Parathyroid adenoma (tissue), 2 donors: ENCODE data around the gene PRSS56.

ENCODE experiments used
- H2AFZ ChIP-seq: fragments of 300-600 bp; sonication (generic); one replicate; pipeline ENCODE4 v1.7.0; 2017; ENCODE audit warnings: antibody characterized with exemption, mild to moderate bottlenecking
- H3K27ac ChIP-seq: fragments of 300-600 bp; sonication (generic); one replicate; pipeline ENCODE4 v1.7.0; 2017
- H3K27me3 ChIP-seq: fragments of 300-600 bp; sonication (generic); one replicate; pipeline ENCODE4 v1.7.0; 2017; ENCODE audit warnings: low read length; ENCODE audit not compliant: control insufficient read depth, insufficient read depth
- H3K36me3 ChIP-seq: fragments of 300-600 bp; sonication (generic); one replicate; pipeline ENCODE4 v1.7.0; 2017; ENCODE audit warnings: low read length; ENCODE audit not compliant: control insufficient read depth, insufficient read depth
- H3K4me1 ChIP-seq: fragments of 300-600 bp; sonication (generic); one replicate; pipeline ENCODE4 v1.7.0; 2017; ENCODE audit warnings: control low read depth
- H3K4me2 ChIP-seq: fragments of 300-600 bp; sonication (generic); one replicate; pipeline ENCODE4 v1.7.0; 2017; ENCODE audit warnings: low read length
- H3K4me3 ChIP-seq: fragments of 300-600 bp; sonication (generic); one replicate; pipeline ENCODE4 v1.7.0; 2017; ENCODE audit warnings: low read depth, low read length
- H3K79me2 ChIP-seq: fragments of 300-600 bp; sonication (generic); one replicate; pipeline ENCODE4 v1.7.0; 2017; ENCODE audit warnings: control low read depth
- H3K9ac ChIP-seq: fragments of 300-600 bp; sonication (generic); one replicate; pipeline ENCODE4 v1.7.0; 2017; ENCODE audit warnings: mild to moderate bottlenecking
- H3K9me3 ChIP-seq: fragments of 300-600 bp; sonication (generic); one replicate; pipeline ENCODE4 v1.7.0; 2017; ENCODE audit warnings: low read length; ENCODE audit not compliant: control insufficient read depth
- CTCF ChIP-seq: fragments of 300-600 bp; sonication (generic); IDR thresholded peaks from one replicate; pipeline ENCODE4 v1.7.0; 2017; ENCODE audit warnings: antibody characterized with exemption, mild to moderate bottlenecking
- donor health status: primary hyperparathyroidism.

Gene PRSS56

GRCh38 chr2:232524771-232525170, 4.6 kb downstream of the PRSS56 start:
- no peak overlapping the region for H2AFZ ChIP-seq
- no peak overlapping the region for H3K4me3 ChIP-seq
- H3K27ac ChIP-seq = no peak overlapping the region
- H3K79me2 ChIP-seq = no peaks in the 10 kb centered on the region
- TF ChIP-seq CTCF = no peak
- no peaks in the 10 kb centered on the region for H3K9me3 ChIP-seq
- no peaks in the 10 kb centered on the region for H3K4me1 ChIP-seq
- no peak overlapping the region for H3K4me2 ChIP-seq
- no peak overlapping the region for H3K9ac ChIP-seq
- H3K36me3 ChIP-seq = no peaks in the 10 kb centered on the region
- H3K27me3 ChIP-seq = peaks cover 3% of the 10 kb centered on the region

GRCh38 chr2:232525199-232525598, 5.0 kb downstream of the PRSS56 start:
- Histone ChIP-seq H3K27ac (no peak overlapping the region), H2AFZ (no peak overlapping the region), H3K79me2 (no peaks in the 10 kb centered on the region), H3K36me3 (no peaks in the 10 kb centered on the region), H3K4me3 (no peak overlapping the region), H3K9me3 (no peaks in the 10 kb centered on the region), H3K4me2 (no peak overlapping the region), H3K4me1 (no peaks in the 10 kb centered on the region), H3K9ac (no peak overlapping the region), H3K27me3 (peaks cover 3% of the 10 kb centered on the region)
- no peak for TF ChIP-seq CTCF

GRCh38 chr2:232525791-232526371, 5.7 kb downstream of the PRSS56 start, which contains the start of gene CHRND:
CHRND (plus strand) TSS chr2:232526160; CDS start chr2:232526216, 56 bp downstream.
- Histone ChIP-seq H3K27ac (no peak within 1 kb of the TSS), H2AFZ (no peak within 1 kb of the TSS), H3K4me3 (no peak within 1 kb of the TSS), H3K4me1 (no peaks in the 10 kb centered on the region), H3K9me3 (no peaks in the 10 kb centered on the region), H3K4me2 (no peak within 1 kb of the TSS), H3K27me3 (peaks cover 3% of the 10 kb centered on the region), H3K79me2 (no peaks in the 10 kb centered on the region), H3K9ac (no peak within 1 kb of the TSS), H3K36me3 (no peaks in the 10 kb centered on the region)
- TF ChIP-seq CTCF = no peak

GRCh38 chr2:232526372-232526941, 6.3 kb downstream of the PRSS56 start:
- no peaks in the 10 kb centered on the region for H3K4me1 ChIP-seq
- no peak overlapping the region for H2AFZ ChIP-seq
- no peak overlapping the region for H3K9ac ChIP-seq
- H3K9me3 ChIP-seq = no peaks in the 10 kb centered on the region
- H3K4me3 ChIP-seq = no peak overlapping the region
- peaks cover 3% of the 10 kb centered on the region for H3K27me3 ChIP-seq
- H3K79me2 ChIP-seq = no peaks in the 10 kb centered on the region
- no peaks in the 10 kb centered on the region for H3K36me3 ChIP-seq
- H3K4me2 ChIP-seq = no peak overlapping the region
- no peak overlapping the region for H3K27ac ChIP-seq
- TF ChIP-seq CTCF = no peak
